SK-N-MC (cell line): ENCODE measurements around the gene SLC16A3.
A peak's percentile ranks its signal among the peaks of the same experiment; 100 is the strongest.

ENCODE experiments used
- DNase-seq: peaks from one replicate; pipeline ENCODE4 v3.0.0-alpha.2; 2011; ENCODE audit warnings: low read depth, low spot score
- H3K27ac ChIP-seq: fragments of 200-600 bp; sonication (generic); 2 replicates; pipeline ENCODE4 v1.5.1; 2016; ENCODE audit warnings: mixed run types
- H3K36me3 ChIP-seq: fragments of 200-600 bp; sonication (generic); 2 replicates; pipeline ENCODE4 v1.6.1; 2017; ENCODE audit warnings: antibody characterized with exemption, low read length, mixed read lengths; ENCODE audit not compliant: insufficient read depth
- H3K4me3 ChIP-seq: fragments of 200-600 bp; sonication (generic); 2 replicates; pipeline ENCODE4 v1.5.1; 2016
- H3K9ac ChIP-seq: fragments of 200-600 bp; sonication (generic); 2 replicates; pipeline ENCODE4 v1.8.0; 2017; ENCODE audit warnings: mixed run types, mixed read lengths; ENCODE audit not compliant: insufficient read length
- H3K9me3 ChIP-seq: fragments of 200-600 bp; sonication (generic); 2 replicates; pipeline ENCODE4 v1.6.1; 2017; ENCODE audit warnings: low read depth, mild to moderate bottlenecking, antibody characterized with exemption, low read length, moderate library complexity, mixed read lengths
- EZH2 ChIP-seq: fragments of 200-600 bp; sonication (generic); IDR thresholded peaks from one replicate; pipeline ENCODE4 v1.6.1; 2017; ENCODE audit warnings: antibody characterized with exemption
- FOXP2 ChIP-seq: optimal IDR thresholded peaks from 2 replicates; pipeline ENCODE3; 2011; ENCODE audit warnings: mild to moderate bottlenecking, moderate library complexity; ENCODE audit not compliant: insufficient read depth; ENCODE audit errors: extremely low read length, control extremely low read depth
- POLR2AphosphoS5 ChIP-seq: IDR thresholded peaks from 2 replicates; pipeline ENCODE4 v1.6.1; 2012; ENCODE audit warnings: mild to moderate bottlenecking, low read depth, low read length, borderline replicate concordance

Gene SLC16A3

DNA sequence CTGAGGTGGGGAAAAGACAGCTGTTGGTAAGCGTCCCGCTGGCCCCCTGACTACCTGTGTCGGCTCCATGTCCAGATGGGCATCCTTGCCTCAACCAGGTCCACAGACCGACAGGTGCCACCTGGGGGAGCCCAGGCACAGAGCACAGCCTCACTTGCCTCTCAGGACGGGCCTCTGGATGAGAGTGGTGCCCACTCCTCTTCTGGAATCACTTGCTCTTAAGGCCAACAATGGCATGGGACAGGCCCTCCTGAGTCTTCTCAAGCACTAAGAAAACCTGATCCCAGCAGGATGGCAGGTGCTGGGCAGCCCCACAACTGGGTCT lies 17.2 kb downstream of the SLC16A3 start:
- Histone ChIP-seq H3K27ac (peak overlapping the region; percentile 88), H3K4me3 (no peak overlapping the region), H3K36me3 (peaks cover 86% of the 10 kb centered on the region), H3K9ac (no peak overlapping the region), H3K9me3 (no peaks in the 10 kb centered on the region)
- no peak for DNase-seq
- no peak for TF ChIP-seq POLR2AphosphoS5
- TF ChIP-seq EZH2, result no peak
- no peak for TF ChIP-seq FOXP2

- Histone ChIP-seq H3K4me3 (peak overlapping the region; percentile 12), H3K36me3 (peaks cover 92% of the 10 kb centered on the region), H3K27ac (peak overlapping the region; percentile 88), H3K9me3 (no peaks in the 10 kb centered on the region), H3K9ac (peak overlapping the region; percentile 55)
- peak; percentile 35 for DNase-seq
- TF ChIP-seq POLR2AphosphoS5 (no peak), FOXP2 (peak; percentile 47)
These were observed 17.7 kb downstream of the SLC16A3 start for GRCh38 chr17:82246365-82247181.

DNA sequence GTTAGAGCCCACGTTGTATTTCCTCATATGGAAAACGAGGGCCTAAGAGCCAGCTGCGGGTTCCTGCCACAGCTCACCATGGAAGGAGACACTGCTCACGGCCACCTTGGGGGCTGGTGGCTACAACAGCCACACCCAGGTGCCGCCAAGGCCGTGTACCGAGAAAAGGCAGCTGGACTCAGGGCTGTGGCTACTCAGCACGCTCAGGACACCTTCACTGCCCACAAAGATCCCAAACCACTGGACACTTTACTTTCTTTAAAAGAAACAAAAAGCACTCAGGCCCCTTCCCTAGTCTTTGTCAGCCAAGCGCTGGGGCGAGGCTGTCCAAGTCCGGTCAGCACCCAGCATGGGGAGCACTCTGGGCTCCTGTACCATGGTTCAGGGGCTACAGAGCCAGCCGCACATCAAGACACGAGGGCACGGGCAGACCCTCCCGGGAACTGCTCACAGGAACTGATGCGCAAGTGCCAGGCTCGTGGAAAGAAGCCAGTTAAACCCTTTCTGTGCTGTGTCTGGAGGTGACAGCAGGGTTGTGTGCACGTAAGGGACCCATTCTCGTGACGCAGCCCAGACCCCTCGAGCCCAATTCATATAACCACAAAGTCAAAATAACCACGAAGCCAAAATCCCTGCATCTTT lies 18.5 kb downstream of the SLC16A3 start:
- peak overlapping the region; percentile 55 for H3K9ac ChIP-seq
- TF ChIP-seq POLR2AphosphoS5 (no peak), EZH2 (no peak), FOXP2 (no peak)
- H3K9me3 ChIP-seq, result no peaks in the 10 kb centered on the region
- peaks cover 99% of the 10 kb centered on the region for H3K36me3 ChIP-seq
- DNase-seq, result no peak
- peak overlapping the region; percentile 88 for H3K27ac ChIP-seq
- H3K4me3 ChIP-seq, result peak overlapping the region; percentile 12

DNA sequence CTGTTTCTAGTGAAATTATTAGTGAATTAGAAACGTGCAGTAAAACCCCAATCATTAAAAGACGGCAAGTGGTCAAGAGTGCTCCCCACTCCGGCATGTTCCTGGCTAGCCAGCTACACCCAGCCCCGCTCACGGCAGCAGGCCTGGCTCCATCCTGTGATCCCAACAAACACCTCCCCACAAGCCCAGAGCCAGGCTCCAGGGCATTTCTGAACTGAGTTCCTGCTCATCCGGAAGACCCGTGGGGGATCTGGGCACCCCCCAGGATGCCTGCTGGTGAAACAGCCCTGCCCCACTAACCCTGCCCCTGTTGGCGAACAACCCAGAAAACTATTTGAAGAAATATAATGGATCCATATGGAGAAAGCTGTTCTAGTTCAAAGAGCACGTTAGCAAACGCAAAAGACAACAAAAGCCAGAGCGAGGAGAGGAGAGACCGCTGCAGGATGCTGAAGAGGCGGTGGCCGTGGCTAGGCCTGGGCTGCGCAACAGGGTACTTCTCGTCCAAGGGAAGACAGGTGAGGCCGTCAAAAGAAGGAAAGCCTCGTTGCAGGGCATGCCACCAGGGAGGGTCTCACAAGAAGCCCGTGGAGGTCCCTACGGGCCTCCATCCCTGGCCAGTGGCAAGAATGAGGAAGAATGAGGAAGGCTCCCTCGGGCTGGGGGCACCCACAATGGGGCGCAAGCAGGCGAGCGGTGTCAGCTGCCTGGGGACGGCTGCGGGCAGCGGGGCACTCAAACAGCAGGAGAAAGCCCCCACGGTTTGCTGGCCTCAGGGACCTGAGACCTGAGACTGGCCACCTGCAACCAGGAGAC lies 19.2 kb downstream of the SLC16A3 start:
- Histone ChIP-seq H3K36me3 (peaks cover 100% of the 10 kb centered on the region), H3K9ac (peak overlapping the region; percentile 35), H3K4me3 (peak overlapping the region; percentile 12), H3K27ac (peak overlapping the region; percentile 88), H3K9me3 (no peaks in the 10 kb centered on the region)
- no peak for DNase-seq
- TF ChIP-seq POLR2AphosphoS5, result no peak
- TF ChIP-seq EZH2, result no peak
- TF ChIP-seq FOXP2, result no peak

- Histone ChIP-seq H3K4me3 (no peak overlapping the region), H3K9me3 (no peaks in the 10 kb centered on the region), H3K36me3 (peaks cover 96% of the 10 kb centered on the region), H3K27ac (peak overlapping the region; percentile 88), H3K9ac (no peak overlapping the region)
- DNase-seq, result no peak
- TF ChIP-seq POLR2AphosphoS5 (no peak), EZH2 (no peak), FOXP2 (no peak)
These were observed 20.2 kb downstream of the SLC16A3 start for GRCh38 chr17:82248815-82249674.

DNA sequence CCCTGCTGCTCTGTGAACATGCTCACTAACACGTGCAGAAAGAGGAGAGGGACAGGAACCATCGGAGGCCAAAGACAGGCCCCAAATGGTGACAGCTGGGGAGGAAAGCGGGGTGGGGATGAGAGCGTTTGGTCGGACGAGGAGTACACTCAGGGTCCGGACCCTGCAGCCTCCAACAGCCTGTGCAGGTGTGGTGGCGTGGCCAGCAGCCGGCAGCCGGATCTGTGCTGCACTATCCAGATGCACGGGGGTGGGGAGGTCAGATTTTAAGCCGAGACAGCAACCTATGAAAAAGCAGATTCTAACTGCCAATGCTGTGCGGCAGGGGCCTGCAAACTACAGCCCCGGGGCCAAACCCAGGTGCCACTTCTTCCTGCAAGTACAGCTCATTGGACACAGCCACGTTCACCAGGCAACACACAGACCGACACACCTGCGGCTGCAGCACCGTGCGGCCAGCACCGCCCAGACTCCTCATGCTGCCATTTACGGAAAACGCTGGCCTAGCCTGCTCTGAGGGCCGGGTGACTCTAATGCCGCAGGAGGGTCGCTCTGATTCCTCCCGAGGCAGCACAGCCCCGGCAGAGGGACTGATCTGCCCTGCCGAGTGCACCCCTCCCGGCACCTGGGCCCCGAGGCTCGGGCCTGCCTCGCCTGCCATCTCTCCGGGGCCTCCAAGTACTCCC lies 21.2 kb downstream of the SLC16A3 start:
- no peak for DNase-seq
- Histone ChIP-seq H3K9ac (no peak overlapping the region), H3K36me3 (peaks cover 87% of the 10 kb centered on the region), H3K4me3 (no peak overlapping the region), H3K9me3 (no peaks in the 10 kb centered on the region), H3K27ac (no peak overlapping the region)
- TF ChIP-seq POLR2AphosphoS5 (no peak), FOXP2 (no peak), EZH2 (no peak)

GRCh38 chr17:82250868-82251500 lies 22.1 kb downstream of the SLC16A3 start:
- no peaks in the 10 kb centered on the region for H3K9me3 ChIP-seq
- H3K27ac ChIP-seq, result peak overlapping the region; percentile 42; the same call in 1 of the 2 replicates
- no peak for DNase-seq
- TF ChIP-seq POLR2AphosphoS5, result 0 out of 2 replicates have a peak, but pooled peaks have one; percentile 15
- TF ChIP-seq FOXP2, result no peak
- no peak for TF ChIP-seq EZH2
- H3K4me3 ChIP-seq, result no peak overlapping the region
- no peak overlapping the region for H3K9ac ChIP-seq
- H3K36me3 ChIP-seq, result peaks cover 87% of the 10 kb centered on the region
